Kidney tubule cell (primary cell): ENCODE data around the gene ARSB.
"Not testable (repeated sequence)": the region's sequence is repeated elsewhere in the genome, so short reads cannot be mapped to it uniquely, and the experiment has no call there.

ENCODE experiments used
- DNase-seq: peaks from one replicate; pipeline ENCODE4 v3.0.0-alpha.2; 2018; ENCODE audit warnings: low spot score

ARSB gene

DNA sequence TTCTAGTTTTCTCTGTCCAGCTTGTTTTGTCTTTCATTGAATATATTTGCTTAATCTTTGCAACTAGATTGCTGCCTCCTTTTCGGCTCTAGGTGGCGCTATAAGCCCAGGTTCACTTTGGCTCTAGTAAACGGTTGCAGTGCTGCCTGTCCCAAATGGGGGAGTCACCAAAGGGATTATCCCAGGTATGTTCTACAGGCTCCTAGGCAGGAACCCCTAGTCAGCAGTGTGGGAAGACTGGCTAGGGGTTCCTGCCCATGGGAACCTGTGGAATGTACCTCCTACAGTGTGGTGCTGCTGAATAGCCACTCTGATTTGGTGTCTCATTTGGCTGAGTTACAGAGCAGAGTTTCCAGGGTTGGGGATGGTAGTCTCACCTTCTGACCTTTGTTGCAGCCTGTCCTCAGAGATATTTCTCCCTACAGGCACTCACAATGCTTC lies 85.2 kb downstream of the ARSB start:
- peak; percentile 75 for DNase-seq

DNA sequence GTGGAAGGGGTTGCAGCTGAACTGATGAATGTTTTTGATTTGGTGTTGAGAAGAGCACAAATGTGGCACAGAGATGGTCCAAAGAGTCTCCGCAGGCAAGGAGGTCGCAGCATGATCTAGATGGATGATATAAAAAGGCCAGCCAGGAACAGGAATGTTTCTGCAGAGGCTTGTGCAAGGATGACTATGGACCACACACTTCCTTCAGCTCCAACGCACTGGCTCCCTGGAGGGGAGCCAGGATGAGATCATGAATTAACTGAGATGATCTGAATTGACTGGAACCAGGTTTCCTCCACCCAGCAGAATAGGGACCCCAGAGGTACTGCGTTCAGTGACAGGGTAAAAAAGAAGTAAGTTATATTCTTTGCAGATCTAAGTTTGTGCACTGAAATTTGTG lies 89.0 kb downstream of the ARSB start:
- DNase-seq, result peak; percentile 61

DNA sequence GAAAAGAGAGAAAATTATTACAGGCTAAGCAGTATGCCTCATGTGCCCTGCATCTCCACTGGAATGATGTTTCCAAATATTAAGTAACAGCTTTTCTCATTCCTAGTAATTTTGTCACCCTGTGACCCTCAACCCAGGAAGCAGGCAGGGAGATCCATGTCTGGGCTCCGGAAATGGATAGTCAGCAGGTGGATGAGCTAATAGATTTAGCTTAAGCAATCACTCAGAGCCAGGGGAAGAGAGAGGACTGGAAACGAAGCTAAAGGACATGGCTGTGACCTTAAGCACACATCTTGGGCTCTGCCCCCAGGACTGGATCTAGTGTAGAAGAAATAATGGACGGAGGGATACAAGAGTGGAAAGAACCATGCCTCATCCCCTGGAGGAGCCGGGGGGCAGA lies 89.5 kb downstream of the ARSB start:
- peak; percentile 33 for DNase-seq

DNA sequence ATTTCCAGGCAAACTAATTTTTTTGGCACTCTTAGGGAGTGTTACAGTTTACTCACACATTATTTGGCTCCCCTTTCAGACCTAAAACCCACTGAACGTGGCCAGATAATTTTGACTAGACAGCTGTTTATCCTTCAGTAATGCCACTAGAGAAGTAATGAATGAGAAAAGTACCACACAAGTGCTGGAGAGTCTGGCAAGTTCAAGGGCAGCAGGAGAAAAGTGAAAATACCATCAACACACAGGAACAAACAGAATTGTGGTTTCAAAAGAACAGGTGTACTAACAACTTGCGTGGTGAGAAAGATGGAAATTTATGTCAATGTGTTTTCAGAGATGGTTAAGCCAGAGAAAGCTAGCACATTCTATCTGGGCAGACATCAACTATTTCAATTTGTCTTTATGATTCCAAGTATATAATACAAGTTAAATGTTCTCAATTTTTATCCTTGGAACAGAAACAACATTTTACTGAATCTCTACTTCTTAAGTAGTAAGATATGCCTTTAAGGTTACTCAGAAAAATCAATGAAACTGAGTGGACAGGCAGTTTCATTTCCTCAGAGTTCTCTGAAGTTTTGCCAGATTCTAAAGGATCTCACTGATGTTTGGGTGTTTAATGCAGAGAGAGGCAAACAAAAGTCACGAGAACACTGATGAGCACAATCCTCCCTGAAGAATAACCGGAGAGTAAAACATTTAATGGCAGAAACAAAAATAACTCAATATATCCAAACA lies 91.0 kb downstream of the ARSB start:
- no peak for DNase-seq

DNA sequence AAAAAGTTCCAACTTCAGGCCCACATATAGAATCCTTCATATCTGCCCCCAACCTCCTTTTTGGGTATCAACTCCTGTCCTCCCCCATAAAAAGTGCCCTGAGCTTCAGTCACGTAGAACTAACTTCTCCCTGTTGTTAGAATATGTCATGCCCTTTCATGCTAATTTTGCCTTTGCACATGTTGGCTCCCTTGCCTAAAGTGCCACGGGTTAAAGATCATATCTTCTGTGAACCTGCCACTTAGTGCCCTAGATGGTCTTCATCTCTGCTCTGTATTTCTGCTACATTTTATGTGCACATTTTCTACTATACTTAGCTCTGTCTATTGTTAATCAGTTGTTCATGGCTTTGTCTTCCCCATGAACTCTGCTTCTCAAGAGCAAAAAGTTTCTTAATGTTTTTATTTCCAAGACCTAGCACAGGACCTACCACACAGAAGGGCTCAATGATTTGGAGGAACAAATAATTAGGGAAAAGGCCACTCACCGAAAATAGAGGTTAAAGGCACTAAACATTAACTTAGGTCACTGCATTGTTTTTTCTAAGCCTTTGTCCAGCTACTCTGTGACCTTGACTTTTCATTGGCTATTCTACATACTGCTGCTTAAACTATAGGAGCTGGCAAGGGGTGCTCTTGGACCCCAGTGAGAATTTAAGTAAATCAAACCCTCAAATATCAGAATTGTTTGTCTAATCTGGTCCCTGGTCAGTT lies 94.3 kb downstream of the ARSB start:
- no peak for DNase-seq

DNA sequence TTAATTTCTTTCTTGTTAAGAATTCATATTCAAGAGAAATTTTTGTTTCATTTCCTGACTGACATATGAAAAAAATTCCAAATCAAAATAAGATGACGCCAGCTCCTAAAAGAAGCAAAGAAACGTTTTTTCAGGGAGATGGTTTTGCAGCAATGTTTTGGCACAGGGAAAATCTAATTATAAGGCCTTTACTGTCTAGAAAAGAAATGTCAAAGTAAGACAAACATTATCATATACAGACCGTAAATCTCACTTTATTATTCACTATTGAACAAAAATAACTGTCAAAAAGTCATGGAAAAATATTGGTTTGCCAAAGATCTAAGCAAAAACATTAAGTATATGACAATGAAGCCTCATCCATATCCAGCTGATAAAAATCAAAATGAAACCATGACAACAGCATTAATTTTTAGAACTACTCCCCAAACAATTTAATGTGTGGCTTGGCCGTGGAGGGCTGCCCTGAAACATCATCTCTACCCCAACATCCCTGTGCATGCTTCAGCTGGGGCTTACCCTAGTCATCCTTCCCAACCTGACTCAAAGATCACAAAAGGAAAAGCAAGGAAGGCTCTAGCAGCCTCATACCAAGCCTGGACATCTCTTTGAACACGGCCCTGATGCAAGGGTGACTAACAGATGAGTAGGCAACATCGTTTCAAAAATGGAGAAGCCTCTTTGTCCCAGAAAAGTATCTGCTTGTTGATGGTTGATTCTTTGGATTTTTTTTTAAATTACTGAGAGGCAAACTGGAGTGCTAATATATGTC lies 95.6 kb downstream of the ARSB start:
- DNase-seq, result peak; percentile 35

DNA sequence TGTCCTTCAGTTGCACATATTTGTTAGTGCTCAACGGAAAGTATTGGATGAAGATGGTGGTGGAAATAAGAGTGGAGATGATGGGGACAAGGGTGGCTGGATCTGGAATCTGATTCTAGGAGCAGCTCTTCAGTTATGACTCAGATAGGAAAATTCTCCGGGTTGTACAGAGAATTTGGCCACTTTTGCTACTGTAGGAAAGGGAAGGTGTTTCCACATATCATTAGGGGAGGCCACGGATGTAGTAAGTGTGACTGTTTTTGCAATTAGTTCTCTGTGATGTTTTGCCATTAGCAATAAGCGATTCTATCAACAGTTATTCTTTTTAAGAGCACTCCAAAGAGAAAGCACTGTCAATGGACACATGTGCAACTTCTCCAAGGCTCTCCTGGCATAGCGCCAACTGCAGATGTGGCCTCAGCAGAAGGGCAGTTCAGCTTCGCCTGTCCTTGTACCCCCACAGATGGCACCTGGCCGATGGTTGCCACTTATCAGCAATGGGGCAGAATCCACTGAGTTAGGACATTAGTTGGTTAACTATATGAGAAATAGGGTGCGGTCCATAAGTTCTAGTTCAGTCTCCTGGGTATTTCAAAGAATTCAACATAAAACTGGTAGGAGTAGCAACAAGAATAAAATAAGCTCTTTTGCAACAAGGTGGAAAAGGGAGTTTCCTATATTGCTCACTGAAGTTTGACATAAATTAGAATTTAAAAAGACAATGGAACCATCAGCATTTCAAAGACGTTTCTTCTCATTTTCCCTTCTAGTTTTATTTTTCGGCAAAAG lies 96.3 kb downstream of the ARSB start:
- no peak for DNase-seq

DNA sequence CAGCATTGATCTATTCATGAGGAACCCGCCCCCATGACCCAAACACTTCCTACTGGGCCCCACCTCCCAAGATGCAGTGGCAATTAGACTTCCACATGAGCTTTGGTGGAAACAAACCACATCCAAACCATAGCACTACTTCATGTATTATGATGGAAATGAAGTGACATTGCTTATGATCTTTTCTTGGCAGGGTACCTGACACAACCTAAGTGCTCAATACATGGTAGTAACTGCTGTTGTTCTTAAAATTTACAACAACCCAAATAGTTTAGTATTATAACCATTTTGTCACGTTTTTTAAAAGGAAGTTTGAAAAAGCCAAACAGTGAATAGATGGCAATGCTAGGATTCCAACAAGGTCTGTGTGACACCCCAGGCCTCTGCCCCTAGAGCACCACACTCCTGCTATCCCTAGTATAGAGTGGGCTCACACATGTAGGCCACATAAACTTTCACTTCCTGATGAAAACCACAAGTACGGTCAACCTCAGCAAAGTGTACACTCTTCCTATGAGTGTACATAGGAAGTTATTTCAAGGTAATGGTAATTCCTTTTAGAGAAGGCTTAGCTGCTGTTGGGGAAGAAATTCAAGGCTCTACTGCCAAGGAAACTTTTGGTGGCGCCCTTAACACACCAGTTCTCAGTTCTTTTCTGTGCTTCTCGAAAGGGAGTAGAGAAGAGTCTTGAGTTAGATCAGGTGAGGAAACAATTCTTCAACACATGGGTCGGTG lies 97.6 kb downstream of the ARSB start:
- DNase-seq, result no peak

DNA sequence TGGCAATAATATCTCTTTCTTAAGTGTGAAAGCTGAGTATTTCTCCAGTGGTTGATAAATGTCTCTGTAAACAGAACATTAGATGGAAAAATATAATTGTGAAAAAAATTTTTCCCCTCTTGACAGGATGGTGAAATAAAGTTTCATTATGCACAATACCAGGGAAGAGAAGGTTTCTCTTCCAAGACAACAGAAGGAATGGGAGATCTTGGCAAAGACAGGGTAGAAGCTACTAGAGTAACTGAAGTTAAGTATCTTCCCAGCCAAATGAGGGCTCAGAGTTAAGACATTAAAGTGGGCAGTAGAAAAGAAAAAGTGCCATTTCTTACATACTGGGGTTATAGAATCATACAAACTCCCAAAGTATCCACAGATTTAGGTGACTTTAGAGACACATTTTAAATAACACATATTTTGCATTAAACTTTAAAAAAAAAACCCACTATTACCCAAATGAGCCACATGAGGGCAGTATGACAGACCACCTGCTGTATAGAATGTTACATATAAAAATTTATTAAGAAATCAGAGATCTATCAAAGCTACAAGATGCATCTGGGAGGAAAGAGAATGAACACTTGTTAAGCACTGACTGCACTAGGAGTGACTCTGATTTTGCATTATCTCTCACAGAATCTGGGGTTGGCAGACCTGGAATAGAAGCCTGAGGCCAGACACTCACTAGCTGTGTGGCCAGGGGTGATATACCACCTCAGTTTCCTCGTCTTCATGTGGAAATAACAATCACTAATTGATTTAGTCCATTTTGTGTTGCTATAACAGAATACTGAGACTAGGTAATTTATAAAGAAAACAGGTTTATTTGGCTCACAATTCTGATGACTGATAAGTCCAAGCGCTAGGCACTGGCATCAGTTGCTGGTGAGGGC lies 98.5 kb downstream of the ARSB start:
- DNase-seq, result peak; percentile 18

DNA sequence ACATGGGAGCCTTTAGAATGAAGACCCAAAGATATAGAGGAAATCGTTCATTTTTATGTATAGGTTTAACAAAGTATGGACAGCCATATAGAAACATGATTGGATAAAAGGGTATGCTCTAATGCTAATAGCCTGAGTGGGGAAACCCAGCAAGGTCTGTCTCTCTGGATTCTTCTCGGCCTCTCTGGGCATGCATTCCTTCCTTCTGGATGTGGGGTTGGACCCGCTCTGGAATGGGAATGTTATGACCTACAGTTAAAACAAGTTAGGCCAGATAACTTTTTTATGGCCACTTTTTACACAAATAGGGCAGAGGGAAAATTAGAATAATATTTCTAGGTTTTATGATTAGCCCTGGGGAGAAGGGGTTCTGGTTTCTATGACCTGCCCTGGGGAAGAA lies 103.2 kb downstream of the ARSB start:
- DNase-seq, result no peak

DNA sequence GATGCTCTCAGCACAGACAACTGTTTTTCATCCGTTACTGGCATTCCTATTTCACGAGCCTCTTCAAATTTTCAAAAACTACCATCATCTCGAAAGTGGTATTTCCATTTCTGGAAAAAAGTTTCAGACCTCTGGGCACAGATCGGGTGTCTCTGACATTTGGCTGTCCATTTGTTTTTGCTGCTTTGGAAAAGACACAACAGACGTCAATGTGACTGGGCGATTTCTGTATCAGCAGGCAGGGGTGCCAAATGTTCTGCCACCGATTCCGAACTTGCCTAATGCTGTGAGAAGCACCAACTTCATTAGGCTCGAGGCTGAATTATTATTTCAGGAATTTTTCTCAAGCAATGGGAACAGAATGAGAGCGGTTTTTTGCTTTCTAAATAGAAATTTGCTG lies 105.6 kb downstream of the ARSB start:
- DNase-seq, result no peak

DNA sequence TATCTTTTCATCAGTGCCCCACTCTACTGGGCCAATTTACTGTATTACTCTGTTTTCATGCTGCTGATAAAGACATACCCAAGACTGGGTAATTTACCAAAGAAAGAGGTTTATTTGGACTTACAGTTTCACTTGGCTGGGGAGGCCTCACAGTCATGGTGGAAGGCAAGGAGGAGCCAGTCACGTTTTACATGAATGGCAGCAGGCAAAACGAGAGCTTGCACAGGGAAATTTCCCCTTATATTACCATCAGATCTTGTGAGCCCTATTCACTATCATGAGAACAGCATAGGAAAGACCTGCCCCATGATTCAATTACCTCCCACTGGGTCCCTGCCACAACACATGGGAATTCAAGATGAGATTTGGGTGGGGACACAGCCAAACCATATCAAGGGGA lies 119.0 kb downstream of the ARSB start:
- not testable (repeated sequence) for DNase-seq

DNA sequence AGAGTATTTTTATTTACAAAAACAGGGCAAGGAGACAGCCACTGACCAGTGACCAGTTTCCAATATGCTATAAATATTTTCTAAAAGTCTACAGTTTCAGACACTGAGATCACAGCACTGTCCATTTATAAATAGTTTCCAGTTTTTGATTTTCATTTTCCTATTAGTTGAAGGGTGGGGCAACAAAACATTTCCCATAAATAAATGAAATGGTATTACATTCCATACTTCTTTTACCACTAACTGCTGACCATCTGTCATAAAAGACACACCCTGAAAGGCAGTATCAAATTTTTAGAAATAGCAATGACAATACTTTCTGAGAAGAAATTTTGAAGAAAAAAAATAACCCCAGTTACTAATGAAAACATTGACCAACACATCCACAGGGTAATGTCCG lies 126.7 kb downstream of the ARSB start:
- no peak for DNase-seq

DNA sequence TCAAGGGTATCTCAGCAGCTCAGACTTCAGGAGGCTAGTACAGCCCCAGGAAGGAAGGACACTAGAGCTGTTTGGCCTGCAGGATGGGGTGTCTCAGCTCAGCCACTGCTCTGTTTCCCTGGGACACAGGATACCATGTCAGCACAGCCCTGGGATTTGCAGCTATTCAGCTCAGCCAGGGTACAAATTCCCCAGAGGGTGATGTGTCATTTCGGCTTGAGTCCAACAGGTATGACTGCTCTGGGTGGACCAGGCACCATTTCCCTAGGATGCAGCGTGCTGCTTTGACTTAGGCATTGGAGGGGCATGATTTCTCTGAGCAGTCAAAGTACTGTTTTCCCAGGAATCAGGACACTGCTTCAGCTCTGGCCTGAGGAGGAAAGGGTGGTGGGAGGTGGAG lies 130.1 kb downstream of the ARSB start:
- no peak for DNase-seq

DNA sequence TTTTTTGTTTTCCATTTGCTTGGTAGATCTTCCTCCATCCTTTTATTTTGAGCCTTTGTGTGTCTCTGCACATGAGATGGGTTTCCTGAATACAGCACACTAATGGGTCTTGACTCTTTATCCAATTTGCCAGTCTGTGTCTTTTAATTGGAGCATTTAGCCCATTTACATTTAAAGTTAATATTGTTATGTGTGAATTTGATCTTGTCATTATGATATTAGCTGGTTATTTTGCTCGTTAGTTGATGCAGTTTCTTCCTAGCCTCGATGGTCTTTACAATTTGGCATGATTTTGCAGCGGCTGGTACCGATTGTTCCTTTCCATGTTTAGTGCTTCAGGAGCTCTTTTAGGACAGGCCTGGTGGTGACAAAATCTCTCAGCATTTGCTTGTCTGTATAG lies 133.2 kb downstream of the ARSB start:
- not testable (repeated sequence) for DNase-seq

DNA sequence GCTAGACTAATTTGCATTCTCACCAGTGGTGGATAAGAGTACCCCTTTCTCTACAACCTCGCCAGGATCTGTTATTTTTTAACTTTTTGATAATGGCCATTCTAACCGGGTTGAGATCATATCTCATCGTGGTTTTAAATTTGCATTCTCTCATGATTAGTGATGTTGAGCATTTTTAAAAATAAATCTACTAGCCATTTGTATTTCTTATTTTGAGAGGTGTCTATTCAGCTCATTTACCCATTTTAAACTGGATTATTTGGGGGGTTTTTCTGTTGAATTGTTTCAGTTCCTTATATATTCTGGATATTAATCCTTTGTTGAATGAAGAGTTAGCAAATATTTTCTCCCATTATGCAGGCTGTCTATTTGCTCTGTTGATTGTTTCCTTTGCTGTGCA lies 139.6 kb downstream of the ARSB start:
- peak; percentile 41 for DNase-seq

DNA sequence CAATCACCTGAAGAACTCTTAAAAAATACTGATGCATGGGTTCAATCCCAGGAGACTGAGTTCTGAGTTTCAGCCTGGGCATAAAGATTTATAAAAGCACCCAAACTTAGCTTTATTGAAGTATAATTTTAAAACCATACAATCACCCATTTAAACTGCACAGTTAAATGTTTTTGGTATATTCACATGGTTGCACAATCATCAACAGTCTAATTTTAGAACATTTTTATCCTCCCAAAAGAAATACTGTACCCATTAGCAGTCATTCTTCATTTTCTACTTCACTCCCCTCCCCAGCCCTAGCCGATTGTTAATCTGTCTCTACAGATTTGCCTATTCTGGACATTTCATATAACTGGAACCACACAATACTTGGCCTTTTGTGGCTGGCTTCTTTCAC lies 141.7 kb downstream of the ARSB start:
- no peak for DNase-seq

DNA sequence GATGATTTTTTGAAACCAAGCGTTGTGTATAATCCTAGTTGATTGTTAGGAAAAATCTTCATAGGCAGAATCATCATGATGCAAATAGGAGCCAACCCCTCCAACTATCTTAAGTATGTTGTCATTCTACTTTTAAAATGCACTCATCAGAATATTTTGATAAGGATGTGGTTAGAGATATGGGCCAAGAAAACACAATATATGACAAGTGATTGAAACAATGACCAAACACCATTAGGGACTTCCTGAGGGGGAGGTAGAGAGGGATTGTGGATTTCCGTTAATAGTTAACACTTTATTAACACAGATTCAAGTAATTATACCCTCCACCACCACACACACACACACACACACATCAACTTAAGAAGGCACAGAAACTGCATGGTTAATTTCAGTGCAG lies 143.3 kb downstream of the ARSB start:
- peak; percentile 9 for DNase-seq

DNA sequence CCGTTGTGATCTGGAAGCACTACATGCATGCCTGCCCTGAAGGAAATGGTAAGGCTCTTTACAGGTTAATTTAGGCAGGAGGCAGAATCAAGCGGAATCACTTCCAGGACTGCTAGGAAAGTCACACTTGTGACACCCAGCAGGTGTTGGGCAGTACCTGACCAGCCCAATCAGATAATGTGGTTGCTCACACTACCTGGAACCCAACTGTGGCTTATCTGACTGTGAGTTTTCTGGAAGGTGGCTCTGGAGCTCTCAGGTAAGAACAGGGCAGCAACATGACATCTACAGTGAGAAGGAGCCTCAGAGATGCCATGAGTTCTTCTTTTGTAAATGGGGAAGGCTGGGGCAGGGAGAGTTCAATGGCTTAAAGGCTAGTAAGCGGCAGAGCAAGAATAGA lies 146.4 kb downstream of the ARSB start:
- no peak for DNase-seq

DNA sequence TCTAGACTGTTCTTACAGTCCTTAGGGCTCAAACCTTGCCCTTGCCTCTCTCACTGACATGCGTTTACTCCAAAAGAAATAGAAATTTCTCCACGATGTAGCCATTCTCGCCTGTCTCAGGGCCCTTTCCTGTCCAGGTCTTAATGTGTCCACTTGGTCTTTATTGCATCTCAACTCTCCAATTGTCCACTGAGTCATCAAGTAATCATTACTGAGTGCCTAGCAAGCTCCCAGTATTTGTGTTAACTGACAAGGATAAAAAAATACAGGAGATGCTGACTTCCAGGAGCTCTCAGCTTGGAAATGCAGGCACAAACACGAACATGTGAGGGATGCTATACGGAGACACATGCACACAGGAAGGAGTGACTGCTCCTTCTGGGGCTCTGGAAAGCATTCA lies 147.3 kb downstream of the ARSB start:
- peak; percentile 64 for DNase-seq
